SK-N-SH treated with all-trans-retinoic acid at 6 μM for 48 hours (cell line): ENCODE results near the gene PNLDC1.

Source experiments
- ATAC-seq: fragments of 200-7000 bp; cut with Tn5 transposase; 3 replicates; pipeline ENCODE4 v1.9.1; 2020; ENCODE audit warnings: mild to moderate bottlenecking, moderate library complexity
- ARNTL ChIP-seq: fragments of 450-650 bp; formaldehyde crosslinking; IDR thresholded peaks from 2 replicates; pipeline ENCODE4 v1.5.0; 2020; ENCODE audit warnings: low read depth, mild to moderate bottlenecking, moderate library complexity, borderline replicate concordance
- BACH2 ChIP-seq: fragments of 250-450 bp; sonication (Bioruptor Pico); IDR thresholded peaks from 2 replicates; pipeline ENCODE4 v1.9.0; 2021; ENCODE audit warnings: mild to moderate bottlenecking, borderline replicate concordance
- CREB5 ChIP-seq: fragments of 250-450 bp; sonication (Bioruptor Pico); IDR thresholded peaks from 2 replicates; pipeline ENCODE4 v1.5.1; 2020; ENCODE audit warnings: low read depth, mild to moderate bottlenecking, moderate library complexity
- CSRNP3 ChIP-seq: fragments of 250-450 bp; sonication (Bioruptor Pico); IDR thresholded peaks from 2 replicates; pipeline ENCODE4 v1.5.1; 2021; ENCODE audit warnings: mild to moderate bottlenecking, moderate library complexity
- ESRRG ChIP-seq: fragments of 250-450 bp; sonication (Bioruptor Pico); IDR thresholded peaks from 2 replicates; pipeline ENCODE4 v1.6.1; 2021; ENCODE audit warnings: mild to moderate bottlenecking
- GLIS3 ChIP-seq: fragments of 250-450 bp; sonication (Bioruptor Pico); IDR thresholded peaks from 2 replicates; pipeline ENCODE4 v1.5.0; 2020; ENCODE audit warnings: mild to moderate bottlenecking, moderate library complexity
- ISL1 ChIP-seq: fragments of 250-450 bp; sonication (Bioruptor Pico); IDR thresholded peaks from 2 replicates; pipeline ENCODE4 v2.1.2; 2022; ENCODE audit warnings: mild to moderate bottlenecking, moderate library complexity
- OSR1 ChIP-seq: fragments of 250-450 bp; sonication (Bioruptor Pico); IDR thresholded peaks from 2 replicates; pipeline ENCODE4 v1.8.0; 2022; ENCODE audit warnings: moderate library complexity, mild to moderate bottlenecking, inconsistent platforms
- PPARA ChIP-seq: fragments of 250-450 bp; sonication (Bioruptor Pico); IDR thresholded peaks from 2 replicates; pipeline ENCODE4 v1.5.0; 2020; ENCODE audit warnings: mild to moderate bottlenecking, borderline replicate concordance
- RARB ChIP-seq: fragments of 250-450 bp; sonication (Bioruptor Pico); IDR thresholded peaks from 2 replicates; pipeline ENCODE4 v1.8.0; 2021; ENCODE audit warnings: mild to moderate bottlenecking, moderate library complexity
- TCF4 ChIP-seq: fragments of 250-450 bp; sonication (Bioruptor Pico); IDR thresholded peaks from 2 replicates; pipeline ENCODE4 v1.8.0; 2021; ENCODE audit warnings: mild to moderate bottlenecking, moderate library complexity, borderline replicate concordance
- TOX ChIP-seq: fragments of 250-450 bp; sonication (Bioruptor Pico); IDR thresholded peaks from 2 replicates; pipeline ENCODE4 v1.8.0; 2021; ENCODE audit warnings: mild to moderate bottlenecking, moderate library complexity, borderline replicate concordance
- ZC3H10 ChIP-seq: fragments of 250-450 bp; sonication (Bioruptor Pico); IDR thresholded peaks from 2 replicates; pipeline ENCODE4 v1.5.1; 2021; ENCODE audit warnings: mild to moderate bottlenecking, moderate library complexity
- ZFP3 ChIP-seq: fragments of 250-450 bp; sonication (Bioruptor Pico); IDR thresholded peaks from 2 replicates; pipeline ENCODE4 v1.5.0; 2020; ENCODE audit warnings: mild to moderate bottlenecking, moderate library complexity
- ZFP30 ChIP-seq: fragments of 450-650 bp; formaldehyde crosslinking; IDR thresholded peaks from 2 replicates; pipeline ENCODE4 v1.5.0; 2022; ENCODE audit warnings: mild to moderate bottlenecking, moderate library complexity
- ZNF565 ChIP-seq: fragments of 450-650 bp; formaldehyde crosslinking; conservative IDR thresholded peaks from 2 replicates; pipeline ENCODE4 v1.5.0; 2020; ENCODE audit warnings: low read depth, mild to moderate bottlenecking, moderate library complexity
- ZNF70 ChIP-seq: fragments of 450-650 bp; formaldehyde crosslinking; IDR thresholded peaks from 2 replicates; pipeline ENCODE4 v1.5.0; 2020; ENCODE audit warnings: mild to moderate bottlenecking, moderate library complexity
- ZNF8 ChIP-seq: fragments of 450-650 bp; formaldehyde crosslinking; IDR thresholded peaks from 2 replicates; pipeline ENCODE4 v1.5.0; 2020; ENCODE audit warnings: mild to moderate bottlenecking, moderate library complexity
- TF ChIP-seq, protein P1 (sequence below): fragments of 250-450 bp; sonication (Bioruptor Pico); IDR thresholded peaks from 2 replicates; pipeline ENCODE4 v1.8.0; 2020; ENCODE audit warnings: mild to moderate bottlenecking, moderate library complexity, borderline replicate concordance
- TF ChIP-seq, protein P2 (sequence below): fragments of 250-450 bp; sonication (Bioruptor Pico); IDR thresholded peaks from 2 replicates; pipeline ENCODE4 v1.5.0; 2020; ENCODE audit warnings: mild to moderate bottlenecking, moderate library complexity

The PNLDC1 gene

DNA sequence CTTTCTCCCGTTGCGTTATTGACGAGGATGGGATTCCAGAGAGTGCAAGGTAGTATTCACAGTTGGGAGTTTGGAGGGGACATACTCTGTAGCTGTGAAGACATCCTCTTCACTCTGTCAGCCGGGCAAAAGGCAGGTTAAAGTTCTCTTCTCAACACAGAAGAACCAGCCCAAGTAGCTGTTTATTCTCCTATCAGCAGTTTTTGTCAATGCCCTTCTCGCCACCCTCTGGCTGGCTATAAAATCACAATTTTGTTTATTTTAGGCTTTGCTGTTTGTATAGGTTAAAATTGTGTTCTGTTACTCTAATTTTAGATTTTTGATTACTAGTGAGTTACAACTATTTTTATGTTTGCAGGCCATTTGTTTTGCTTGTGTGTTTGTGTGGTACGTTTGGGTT lies 52.8 kb downstream of the PNLDC1 start (continued):
- TF ChIP-seq CREB5 (CRISPR knock-in tag), result no peak

DNA sequence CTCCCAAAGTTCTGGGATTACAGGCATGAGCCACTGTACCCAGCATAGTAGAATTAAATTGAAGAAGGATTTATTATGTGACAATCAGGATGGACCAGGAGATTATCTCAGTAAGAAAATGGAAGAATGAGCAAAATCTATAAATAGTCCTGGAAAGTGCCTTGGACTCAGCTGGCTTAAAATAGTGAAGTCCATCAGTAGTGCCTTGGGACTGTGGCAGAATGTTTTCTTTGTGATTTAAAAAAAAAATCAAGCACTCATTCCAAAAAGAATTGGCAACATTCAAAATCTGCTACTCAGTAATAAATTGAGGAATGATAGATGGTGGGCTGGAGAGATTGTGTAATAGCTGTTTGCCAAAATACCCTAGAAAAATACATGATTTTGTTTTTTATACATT lies 53.7 kb downstream of the PNLDC1 start:
- no peak for ATAC-seq
- TF ChIP-seq OSR1 (CRISPR knock-in tag), result no peak
- no peak for TF ChIP-seq GLIS3 (CRISPR knock-in tag)
- TF ChIP-seq ARNTL, result no peak
- TF ChIP-seq ESRRG (CRISPR knock-in tag), result no peak
- no peak for TF ChIP-seq ZC3H10
- TF ChIP-seq ZNF8 (CRISPR knock-in tag), result no peak
- TF ChIP-seq, protein P1, sequence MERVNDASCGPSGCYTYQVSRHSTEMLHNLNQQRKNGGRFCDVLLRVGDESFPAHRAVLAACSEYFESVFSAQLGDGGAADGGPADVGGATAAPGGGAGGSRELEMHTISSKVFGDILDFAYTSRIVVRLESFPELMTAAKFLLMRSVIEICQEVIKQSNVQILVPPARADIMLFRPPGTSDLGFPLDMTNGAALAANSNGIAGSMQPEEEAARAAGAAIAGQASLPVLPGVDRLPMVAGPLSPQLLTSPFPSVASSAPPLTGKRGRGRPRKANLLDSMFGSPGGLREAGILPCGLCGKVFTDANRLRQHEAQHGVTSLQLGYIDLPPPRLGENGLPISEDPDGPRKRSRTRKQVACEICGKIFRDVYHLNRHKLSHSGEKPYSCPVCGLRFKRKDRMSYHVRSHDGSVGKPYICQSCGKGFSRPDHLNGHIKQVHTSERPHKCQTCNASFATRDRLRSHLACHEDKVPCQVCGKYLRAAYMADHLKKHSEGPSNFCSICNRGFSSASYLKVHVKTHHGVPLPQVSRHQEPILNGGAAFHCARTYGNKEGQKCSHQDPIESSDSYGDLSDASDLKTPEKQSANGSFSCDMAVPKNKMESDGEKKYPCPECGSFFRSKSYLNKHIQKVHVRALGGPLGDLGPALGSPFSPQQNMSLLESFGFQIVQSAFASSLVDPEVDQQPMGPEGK, result no peak
- TF ChIP-seq BACH2 (CRISPR knock-in tag), result no peak
- TF ChIP-seq CSRNP3 (CRISPR knock-in tag), result no peak
- TF ChIP-seq PPARA (CRISPR knock-in tag), result no peak
- no peak for TF ChIP-seq ZNF565
- no peak for TF ChIP-seq ZFP3 (CRISPR knock-in tag)
- TF ChIP-seq, protein P2, sequence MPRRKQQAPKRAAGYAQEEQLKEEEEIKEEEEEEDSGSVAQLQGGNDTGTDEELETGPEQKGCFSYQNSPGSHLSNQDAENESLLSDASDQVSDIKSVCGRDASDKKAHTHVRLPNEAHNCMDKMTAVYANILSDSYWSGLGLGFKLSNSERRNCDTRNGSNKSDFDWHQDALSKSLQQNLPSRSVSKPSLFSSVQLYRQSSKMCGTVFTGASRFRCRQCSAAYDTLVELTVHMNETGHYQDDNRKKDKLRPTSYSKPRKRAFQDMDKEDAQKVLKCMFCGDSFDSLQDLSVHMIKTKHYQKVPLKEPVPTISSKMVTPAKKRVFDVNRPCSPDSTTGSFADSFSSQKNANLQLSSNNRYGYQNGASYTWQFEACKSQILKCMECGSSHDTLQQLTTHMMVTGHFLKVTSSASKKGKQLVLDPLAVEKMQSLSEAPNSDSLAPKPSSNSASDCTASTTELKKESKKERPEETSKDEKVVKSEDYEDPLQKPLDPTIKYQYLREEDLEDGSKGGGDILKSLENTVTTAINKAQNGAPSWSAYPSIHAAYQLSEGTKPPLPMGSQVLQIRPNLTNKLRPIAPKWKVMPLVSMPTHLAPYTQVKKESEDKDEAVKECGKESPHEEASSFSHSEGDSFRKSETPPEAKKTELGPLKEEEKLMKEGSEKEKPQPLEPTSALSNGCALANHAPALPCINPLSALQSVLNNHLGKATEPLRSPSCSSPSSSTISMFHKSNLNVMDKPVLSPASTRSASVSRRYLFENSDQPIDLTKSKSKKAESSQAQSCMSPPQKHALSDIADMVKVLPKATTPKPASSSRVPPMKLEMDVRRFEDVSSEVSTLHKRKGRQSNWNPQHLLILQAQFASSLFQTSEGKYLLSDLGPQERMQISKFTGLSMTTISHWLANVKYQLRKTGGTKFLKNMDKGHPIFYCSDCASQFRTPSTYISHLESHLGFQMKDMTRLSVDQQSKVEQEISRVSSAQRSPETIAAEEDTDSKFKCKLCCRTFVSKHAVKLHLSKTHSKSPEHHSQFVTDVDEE, result no peak
- no peak for TF ChIP-seq TCF4
- no peak for TF ChIP-seq ISL1 (CRISPR knock-in tag)
- TF ChIP-seq CREB5 (CRISPR knock-in tag), result no peak
- TF ChIP-seq RARB, result no peak
- TF ChIP-seq TOX, result no peak
- TF ChIP-seq ZFP30 (CRISPR knock-in tag), result no peak
- no peak for TF ChIP-seq ZNF70 (CRISPR knock-in tag)

DNA sequence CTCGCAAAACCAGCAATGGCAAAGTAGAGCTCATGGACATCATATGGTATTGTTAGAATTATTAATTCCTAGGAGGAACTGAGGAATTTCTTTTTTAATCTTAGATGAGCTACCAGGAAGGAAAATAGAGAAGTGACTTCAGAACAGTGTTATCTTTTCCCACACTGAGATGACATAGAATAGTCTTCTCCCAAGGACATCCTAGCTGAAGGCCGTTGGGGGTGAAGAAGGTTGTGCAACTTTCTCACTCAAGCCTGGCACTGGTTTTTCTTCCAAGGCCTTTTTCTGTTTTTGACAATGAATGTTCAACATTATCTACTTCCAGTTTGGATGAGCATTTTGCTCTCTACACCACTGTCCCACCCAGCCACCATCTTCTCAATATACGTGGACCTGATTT lies 54.9 kb downstream of the PNLDC1 start:
- no peak for TF ChIP-seq ZC3H10
- no peak for TF ChIP-seq ISL1 (CRISPR knock-in tag)
- TF ChIP-seq, protein P1, result no peak
- no peak for TF ChIP-seq CSRNP3 (CRISPR knock-in tag)
- ATAC-seq, result no peak
